Liver (tissue), 3 donors: Measurements from ENCODE around the gene SREBF1.

ENCODE experiments used
- CTCF ChIP-seq: fragments of 150-350 bp; IDR thresholded peaks from 2 replicates; pipeline ENCODE4 v1.5.1; 2017; ENCODE audit warnings: improper control_type of control experiment, low read depth, low read length; ENCODE audit not compliant: missing input control
- EGR1 ChIP-seq, 2 donors: IDR thresholded peaks; 2 replicates each; pipeline ENCODE4 v1.6.1; 2016 to 2018; ENCODE audit warnings: antibody characterized with exemption in 2 of 2, low read depth in 2 of 2
- MAX ChIP-seq: IDR thresholded peaks from 2 replicates; pipeline ENCODE4 v1.6.1; 2016; ENCODE audit warnings: antibody characterized with exemption
- donor health status: healthy.
- donor health status: healthy.

GRCh38 chr17:17765359-17766076 is 71.3 kb downstream of the SREBF1 start:
- TF ChIP-seq CTCF (no peak), EGR1 (IDR thresholded peaks at IDR 0.05; ENCODE audit: low read depth in 2 of 2) (no peak), MAX (no peak)
